Mammary epithelial cell (primary cell): ENCODE data around the gene FTCDNL1.

Experiments used
- EZH2 ChIP-seq: IDR thresholded peaks from 2 replicates; pipeline ENCODE4 v1.6.1; 2012; ENCODE audit warnings: low read length, inconsistent platforms, borderline replicate concordance
- TF ChIP-seq, protein P1 (sequence below), 2 donors: IDR thresholded peaks in 1 of 2; conservative IDR thresholded peaks in 1 of 2; 2 replicates each; pipeline ENCODE4 v1.5.1; 2011 to 2012; ENCODE audit warnings: inconsistent platforms in 2 of 2, low read length in 2 of 2, mild to moderate bottlenecking in 2 of 2, control low read depth in 1 of 2, low read depth in 1 of 2; ENCODE audit not compliant: insufficient read depth in 1 of 2; ENCODE audit errors: extremely low read depth in 1 of 2

- TF ChIP-seq, protein P1, sequence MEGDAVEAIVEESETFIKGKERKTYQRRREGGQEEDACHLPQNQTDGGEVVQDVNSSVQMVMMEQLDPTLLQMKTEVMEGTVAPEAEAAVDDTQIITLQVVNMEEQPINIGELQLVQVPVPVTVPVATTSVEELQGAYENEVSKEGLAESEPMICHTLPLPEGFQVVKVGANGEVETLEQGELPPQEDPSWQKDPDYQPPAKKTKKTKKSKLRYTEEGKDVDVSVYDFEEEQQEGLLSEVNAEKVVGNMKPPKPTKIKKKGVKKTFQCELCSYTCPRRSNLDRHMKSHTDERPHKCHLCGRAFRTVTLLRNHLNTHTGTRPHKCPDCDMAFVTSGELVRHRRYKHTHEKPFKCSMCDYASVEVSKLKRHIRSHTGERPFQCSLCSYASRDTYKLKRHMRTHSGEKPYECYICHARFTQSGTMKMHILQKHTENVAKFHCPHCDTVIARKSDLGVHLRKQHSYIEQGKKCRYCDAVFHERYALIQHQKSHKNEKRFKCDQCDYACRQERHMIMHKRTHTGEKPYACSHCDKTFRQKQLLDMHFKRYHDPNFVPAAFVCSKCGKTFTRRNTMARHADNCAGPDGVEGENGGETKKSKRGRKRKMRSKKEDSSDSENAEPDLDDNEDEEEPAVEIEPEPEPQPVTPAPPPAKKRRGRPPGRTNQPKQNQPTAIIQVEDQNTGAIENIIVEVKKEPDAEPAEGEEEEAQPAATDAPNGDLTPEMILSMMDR (conservative IDR thresholded peaks at IDR 0.05 in 1 of 2, IDR thresholded peaks at IDR 0.05 in 1 of 2; ENCODE audit: extremely low read depth in 1 of 2, insufficient read depth in 1 of 2, low read depth in 1 of 2, low read length in 2 of 2) = no peak
- no peak for TF ChIP-seq EZH2
Observed at GRCh38 chr2:199851501-199851810, 464 bp upstream of the FTCDNL1 start.
